ENCODE data around the gene VAX1.

GRCh38 chr10:117152668-117153067, 14.6 kb upstream of the VAX1 start:
- TF ChIP-seq CTCF (IDR thresholded peaks at IDR 0.05; ENCODE audit: extremely low read depth in 1 of 2, insufficient read depth in 1 of 2, low read depth in 1 of 2, low read length in 2 of 2) (no peak), EZH2 (IDR thresholded peaks at IDR 0.05; ENCODE audit: borderline replicate concordance, low read depth, low read length, severe bottlenecking) (no peak), POLR2A (IDR thresholded peaks at IDR 0.05; ENCODE audit: low read depth, low read length) (no peak), POLR2AphosphoS5 (IDR thresholded peaks at IDR 0.05; ENCODE audit: insufficient read depth, low read depth, low read length) (no peak), MAX (IDR thresholded peaks at IDR 0.05; ENCODE audit: insufficient read depth, insufficient read length) (no peak), JUN (IDR thresholded peaks at IDR 0.05; ENCODE audit: borderline replicate concordance, insufficient read depth, insufficient read length, low read depth) (no peak), MYC (IDR thresholded peaks at IDR 0.05; ENCODE audit: low read depth, low read length) (no peak), FOS (IDR thresholded peaks at IDR 0.05; ENCODE audit: borderline replicate concordance, insufficient read depth, low read length) (no peak), GATA2 (IDR thresholded peaks at IDR 0.05; ENCODE audit: insufficient read depth, insufficient read length, low read depth, low read length) (no peak)
